ENCODE measurements around the gene LRRC8D.

DNA sequence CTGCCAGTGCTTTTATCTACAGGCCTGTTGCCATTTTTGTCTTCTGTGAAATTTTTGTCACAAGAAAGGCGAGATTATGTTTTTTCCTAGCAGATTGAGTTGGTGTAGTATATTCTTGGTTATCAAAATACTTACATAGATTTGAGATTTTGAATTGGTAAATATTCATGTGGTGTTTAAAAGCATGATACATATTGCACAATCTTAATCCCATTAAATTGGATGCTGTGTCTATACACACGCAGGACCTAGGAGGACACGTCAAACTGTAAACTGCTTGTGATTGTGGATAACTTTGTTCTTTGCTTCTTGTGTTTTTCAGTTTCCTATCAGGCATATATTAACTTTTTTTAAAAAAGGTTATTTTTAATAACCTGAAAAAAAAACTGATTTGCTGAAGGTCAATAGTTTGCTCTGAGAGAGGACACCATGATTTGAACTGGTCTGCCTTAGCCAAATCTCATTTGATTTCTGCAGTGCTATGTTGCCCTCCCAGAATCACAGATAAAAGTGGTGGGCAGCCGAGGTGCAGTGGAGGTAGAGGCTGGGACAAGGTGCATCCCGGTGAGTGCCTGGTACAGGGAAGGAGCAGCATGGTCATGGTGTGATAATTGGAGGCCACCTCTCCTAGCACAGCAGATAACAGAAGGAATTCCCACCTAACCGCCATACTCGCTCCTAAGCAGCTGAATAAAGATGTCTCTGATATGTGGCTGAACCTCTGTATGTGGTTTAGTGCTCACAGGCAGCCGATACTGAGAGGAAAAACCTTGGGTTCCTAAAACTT lies 76.7 kb downstream of the LRRC8D start:
- no peak for TF ChIP-seq EZH2 (IDR thresholded peaks at IDR 0.05)
- no peak for TF ChIP-seq POLR2AphosphoS5 (IDR thresholded peaks at IDR 0.05; ENCODE audit: borderline replicate concordance, low read depth, low read length)
- TF ChIP-seq FOXP2 (optimal IDR thresholded peaks at IDR 0.05; ENCODE audit: control extremely low read depth, extremely low read length, insufficient read depth), result no peak
